HepG2 (cell line): ENCODE results near the gene DOCK2. TPM values are rescaled to one million over a fixed set of nuclear protein-coding genes. Genes with fewer than 3 reads are reported as not detected.
A peak's percentile ranks its signal among the peaks of the same experiment; 100 is the strongest.

Experiments
- ATAC-seq: fragments of 200-7000 bp; cut with Tn5 transposase; 3 replicates; pipeline ENCODE4 v1.9.1; 2020; ENCODE audit warnings: mild to moderate bottlenecking, moderate library complexity
- BruUV-seq: library from RNA; stranded (reverse); fragments of 400-500 nt; replicated peaks from 2 replicates; lab custom pipeline; 2021; lab: Mats Ljungman, UMichigan
- CTCF ChIA-PET: fragments of 300-600 bp; formaldehyde crosslinking; extraction: SDS; loops from one replicate; lab custom pipeline; 2021; ENCODE audit warnings: low total read pairs, inconsistent platforms, low intra/inter-chr PET ratio; lab: Yijun Ruan, JAX
- POLR2A ChIA-PET: fragments of 350-600 bp; sonication (Branson Sonifier 250); formaldehyde crosslinking; loops from one replicate; lab custom pipeline; 2020; ENCODE audit warnings: antibody characterized with exemption, inconsistent platforms; lab: Yijun Ruan, JAX
- DNase-seq: peaks from one replicate; pipeline ENCODE4 v3.0.0-alpha.2; 2015; ENCODE audit warnings: low spot score
- FAIRE-seq: peaks from 3 replicates; lab custom pipeline; 2011; peaks lifted over from hg19 to GRCh38; lab: Jason Lieb, UNC
- H2AFZ ChIP-seq: one replicate; pipeline ENCODE4 v1.6.1; 2011; ENCODE audit warnings: low read length, inconsistent platforms
- H3K27ac ChIP-seq: fragments of 300-600 bp; 3 replicates; pipeline ENCODE4 v1.8.0; 2011; ENCODE audit warnings: mixed run types, mild to moderate bottlenecking, mixed read lengths, low read length, inconsistent platforms; ENCODE audit not compliant: insufficient read depth; ENCODE audit errors: extremely low read length
- H3K27me3 ChIP-seq, 2 experiments: fragments of 200-600 bp in 1 of 2; 2 replicates in 1 of 2; 3 replicates in 1 of 2; pipeline versions ENCODE4 v1.6.0 to v1.8.0; 2011; ENCODE audit warnings: low read length in 2 of 2, mild to moderate bottlenecking in 2 of 2, moderate library complexity in 2 of 2, inconsistent platforms in 1 of 2; ENCODE audit not compliant: insufficient read depth in 2 of 2, control insufficient read depth in 1 of 2
- H3K36me3 ChIP-seq, 2 experiments: fragments of 200-600 bp in 1 of 2; replicated peaks in 1 of 2; 2 replicates in 1 of 2; 3 replicates in 1 of 2; pipeline versions ENCODE4 v1.5.1 to v1.8.0; 2011; ENCODE audit warnings: low read length in 2 of 2, inconsistent platforms in 1 of 2; ENCODE audit not compliant: insufficient read depth in 2 of 2, control insufficient read depth in 1 of 2
- H3K4me1 ChIP-seq: 2 replicates; pipeline ENCODE4 v1.5.1; 2012; ENCODE audit warnings: low read length, inconsistent platforms; ENCODE audit not compliant: insufficient read depth
- H3K4me2 ChIP-seq: 2 replicates; pipeline ENCODE4 v1.6.0; 2011; ENCODE audit warnings: low read depth, low read length, inconsistent platforms
- H3K4me3 ChIP-seq, 3 experiments: fragments of 200-600 bp in 1 of 3; sonication (generic), shearing (Covaris generic) in 1 of 3; replicated peaks in 1 of 3; 2 replicates each; pipeline ENCODE4 v1.5.1; 2011 to 2016; ENCODE audit warnings: low read length in 3 of 3, inconsistent platforms in 2 of 3, low read depth in 2 of 3, mild to moderate bottlenecking in 2 of 3, control low read depth in 1 of 3, mixed read lengths in 1 of 3; ENCODE audit not compliant: insufficient read depth in 1 of 3
- H3K79me2 ChIP-seq: one replicate; pipeline ENCODE4 v1.6.1; 2011; ENCODE audit warnings: low read length, inconsistent platforms; ENCODE audit not compliant: insufficient read depth
- H3K9ac ChIP-seq: 2 replicates; pipeline ENCODE4 v1.6.0; 2011; ENCODE audit warnings: mild to moderate bottlenecking, low read depth, low read length, inconsistent platforms; ENCODE audit not compliant: insufficient read depth
- H3K9me3 ChIP-seq: 2 replicates; pipeline ENCODE4 v1.5.1; 2012; ENCODE audit warnings: mild to moderate bottlenecking, low read length
- H4K20me1 ChIP-seq: 2 replicates; pipeline ENCODE4 v1.6.0; 2011; ENCODE audit warnings: inconsistent platforms, mild to moderate bottlenecking, low read length, moderate library complexity; ENCODE audit not compliant: insufficient read depth
- IRX3 ChIP-seq: sonication (generic); formaldehyde crosslinking; IDR thresholded peaks from 2 replicates; pipeline ENCODE4 v1.8.1; 2023; ENCODE audit warnings: mild to moderate bottlenecking, low read depth, missing genetic modification reagents, borderline replicate concordance
- MTA1 ChIP-seq: sonication (generic); formaldehyde crosslinking; IDR thresholded peaks from 2 replicates; pipeline ENCODE4 v1.4.0; 2020; ENCODE audit warnings: missing genetic modification reagents, mild to moderate bottlenecking, borderline replicate concordance
- NRL ChIP-seq: sonication (generic); formaldehyde crosslinking; IDR thresholded peaks from 2 replicates; pipeline ENCODE4 v1.5.0; 2020; ENCODE audit warnings: missing genetic modification reagents, mild to moderate bottlenecking, moderate library complexity, borderline replicate concordance
- RAD21 ChIP-seq: fragments of 450-650 bp; formaldehyde crosslinking; IDR thresholded peaks from 2 replicates; pipeline ENCODE4 v1.5.0; 2020; ENCODE audit warnings: mild to moderate bottlenecking
- SMC3 ChIP-seq: IDR thresholded peaks from 2 replicates; pipeline ENCODE4 v1.6.1; 2011; ENCODE audit warnings: low read length, improper control_type of control experiment
- ZNF276 ChIP-seq: sonication (generic); formaldehyde crosslinking; IDR thresholded peaks from 2 replicates; pipeline ENCODE4 v1.4.0; 2020; ENCODE audit warnings: mild to moderate bottlenecking, low read depth, missing genetic modification reagents
- ZNF777 ChIP-seq: sonication (generic); formaldehyde crosslinking; IDR thresholded peaks from 2 replicates; pipeline ENCODE4 v1.4.0; 2020; ENCODE audit warnings: missing genetic modification reagents
- WGBS: methylation state at CpG from one replicate; pipeline ENCODE4 v1.1.6; 2017; ENCODE audit warnings: low lambda C conversion rate; 5-methylcytosine and 5-hydroxymethylcytosine counted together
- in situ Hi-C: cut with HindIII; loops from 2 replicates; pipeline ENCODE4 v1.10.0; 2017; ENCODE audit warnings: low pct_unique_long_range_greater_than_20kb; ENCODE audit not compliant: extremely low pct_ligation_motif_present
- intact Hi-C: fragments of 100-400 bp; cut with micrococcal nuclease; formaldehyde crosslinking; loops from one replicate; pipeline ENCODE4 v1.10.0; 2022; ENCODE audit not compliant: unreplicated experiment
- polyA plus RNA-seq, 8 experiments: library from polyadenylated mRNA; depleted of rRNA in 3 of 8; stranded (reverse) in 7 of 8; unstranded in 1 of 8; fragments of >200 nt; fragmentation: Illumina TruSeq in 4 of 8; extraction: Trizol in 4 of 8; gene quantifications; 2 replicates each; pipeline versions ENCODE4 v1.2.1 to v1.2.3, GENCODE V29; 2011 to 2016; ENCODE audit warnings: low read depth in 4 of 8, missing spikeins in 1 of 8, mixed read lengths in 1 of 8; ENCODE audit not compliant: insufficient read depth in 1 of 8
- total RNA-seq, 5 experiments: library from RNA; depleted of rRNA; stranded (reverse); fragments of >200 nt; fragmentation: Illumina TruSeq; extraction: Trizol; gene quantifications; 2 replicates each; pipeline ENCODE4 v1.2.3, GENCODE V29; 2016; ENCODE audit warnings: low read depth in 1 of 5

DOCK2 gene
- total and polyA plus RNA-seq, 2 of the 13 experiments (the other 11 are each of a cell fraction or from before 2014, with no cell fraction given), result not detected

DNA sequence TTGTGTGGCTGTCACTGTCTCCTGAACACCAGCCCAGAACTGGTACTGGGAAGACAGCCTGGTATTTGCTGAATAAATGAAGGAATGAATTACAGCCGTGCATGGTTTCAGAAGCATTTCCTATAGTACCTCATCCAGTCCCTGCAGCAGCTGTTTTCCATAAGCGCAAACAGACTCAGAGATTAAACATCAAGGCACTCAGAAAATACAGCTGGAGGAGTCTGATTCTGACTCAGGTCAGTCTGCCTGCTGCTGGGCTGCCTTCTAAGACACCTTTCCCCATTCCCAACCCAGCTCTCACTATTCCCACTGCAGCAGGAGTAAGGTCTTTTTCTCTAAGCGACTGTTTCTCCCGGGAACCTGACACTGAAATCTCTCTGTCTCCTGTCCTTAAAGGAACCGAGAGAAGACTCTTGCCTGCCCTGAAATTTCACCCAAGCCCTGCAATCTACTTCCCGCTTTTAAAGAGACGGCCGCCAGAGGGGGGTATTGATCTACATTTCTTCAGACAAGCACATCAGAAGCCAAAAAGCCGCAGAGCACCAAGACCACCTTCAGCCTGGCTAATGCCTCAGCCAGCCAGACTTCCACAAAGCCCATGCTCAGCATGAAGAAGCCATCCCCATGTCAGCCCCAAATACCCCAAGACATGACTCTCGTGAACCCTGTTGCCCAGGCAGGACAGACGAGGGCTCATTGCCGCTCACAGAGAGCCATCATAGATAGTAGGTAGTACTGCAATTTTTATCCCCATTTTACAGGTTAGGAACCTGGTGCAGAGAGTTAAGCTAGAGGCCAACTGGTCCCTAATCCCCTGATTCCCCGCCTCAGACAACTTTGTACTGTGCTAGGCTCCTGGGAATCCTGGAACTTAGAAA, 463.2 kb downstream of the DOCK2 start (continued):
- TF ChIP-seq ZNF276 (no peak), NRL (no peak), MTA1 (no peak), RAD21 (CRISPR knock-in tag) (peak; percentile 53; the same call in 1 of the 2 replicates), SMC3 (peak; percentile 62; the same call in 1 of the 2 replicates)
- TF ChIP-seq, all 625 proteins: peak for 4

- Histone ChIP-seq H3K27me3 (peaks cover 0 to 6% of the 10 kb centered on the region in 2 experiments; a peak in 2 of 5 replicates), H2AFZ (no peak overlapping the region), H3K27ac (no peak overlapping the region), H4K20me1 (no peaks in the 10 kb centered on the region), H3K4me3 (no peak overlapping the region), H3K79me2 (no peaks in the 10 kb centered on the region), H3K36me3 (no peaks in the 10 kb centered on the region), H3K4me1 (no peaks in the 10 kb centered on the region), H3K9ac (no peak overlapping the region), H3K4me2 (no peak overlapping the region), H3K9me3 (no peaks in the 10 kb centered on the region)
- no peak for FAIRE-seq
- in situ Hi-C loops, result loop anchor here (5.0 kb wide), 2 partner anchors 79 to 319 kb away; no protein-coding TSS in a partner anchor
- BruUV-seq, result no TSS peak
- TF ChIP-seq IRX3 (CRISPR knock-in tag), result no peak
- no peak for TF ChIP-seq ZNF777 (CRISPR knock-in tag)
- ChIA-PET POLR2A (no interaction called here), CTCF (no interaction called here)
- no peak for ATAC-seq
- intact Hi-C loops, result no loop called here
- DNase-seq, result no peak
- 0% methylated on average over 1 of the region's 1 CpG for WGBS
Measured at GRCh38 chr5:170103447-170103846, 466.4 kb downstream of the DOCK2 start.
